GM12878 (cell line): ENCODE data around the gene CHST8. TPM values are rescaled to one million over a fixed set of nuclear protein-coding genes. Genes with fewer than 3 reads are reported as not detected.

Experiments used
- ATAC-seq: fragments of 200-7000 bp; cut with Tn5 transposase; 3 replicates; pipeline ENCODE4 v1.9.1; 2020; ENCODE audit warnings: mild to moderate bottlenecking, moderate library complexity
- BruUV-seq: library from RNA; stranded (reverse); fragments of 400-500 nt; replicated peaks from 2 replicates; lab custom pipeline; 2021; lab: Mats Ljungman, UMichigan
- CTCF ChIA-PET: fragments of 300-600 bp; sonication (Branson Sonifier 250); formaldehyde crosslinking; extraction: SDS; loops from one replicate; lab custom pipeline; 2021; ENCODE audit warnings: inconsistent platforms; lab: Yijun Ruan, JAX
- POLR2A ChIA-PET: fragments of 350-600 bp; formaldehyde crosslinking; extraction: SDS; loops from one replicate; lab custom pipeline; 2021; ENCODE audit warnings: inconsistent platforms; lab: Charles Lee
- RAD21 ChIA-PET: fragments of 300-600 bp; sonication (Branson Sonifier 250); formaldehyde crosslinking; loops from one replicate; lab custom pipeline; 2023; ENCODE audit warnings: antibody characterized with exemption; ENCODE audit not compliant: unreplicated experiment; lab: Charles Lee
- SMC1A ChIA-PET: fragments of 300-600 bp; sonication (Branson Sonifier 250); formaldehyde crosslinking; loops from one replicate; lab custom pipeline; 2023; ENCODE audit not compliant: unreplicated experiment, uncharacterized antibody; lab: Charles Lee
- DNase-seq: peaks from one replicate; pipeline ENCODE4 v3.0.0-alpha.2; 2011; ENCODE audit warnings: low read depth, low spot score
- FAIRE-seq: peaks from 3 replicates; lab custom pipeline; 2011; peaks lifted over from hg19 to GRCh38; lab: Jason Lieb, UNC
- H2AFZ ChIP-seq: 2 replicates; pipeline ENCODE4 v1.6.0; 2011; ENCODE audit warnings: low read depth, low read length, control low read depth; ENCODE audit not compliant: control insufficient read depth
- H3K27ac ChIP-seq: 2 replicates; pipeline ENCODE4 v1.5.1; 2011; ENCODE audit warnings: control low read depth; ENCODE audit not compliant: control insufficient read depth, insufficient read depth
- H3K27me3 ChIP-seq, 2 experiments: replicated peaks in 1 of 2; 2 replicates each; pipeline versions ENCODE4 v1.6.0 to v1.6.1; 2011; ENCODE audit warnings: low read length in 1 of 2; ENCODE audit not compliant: control insufficient read depth in 2 of 2, insufficient read depth in 2 of 2
- H3K36me3 ChIP-seq, 2 experiments: 2 replicates each; pipeline ENCODE4 v1.5.1; 2011; ENCODE audit warnings: low read length in 1 of 2; ENCODE audit not compliant: control insufficient read depth in 2 of 2, insufficient read depth in 2 of 2
- H3K4me1 ChIP-seq: 2 replicates; pipeline ENCODE4 v1.6.1; 2011; ENCODE audit warnings: mild to moderate bottlenecking, low read length, moderate library complexity, mixed read lengths; ENCODE audit not compliant: control insufficient read depth, insufficient read depth
- H3K4me2 ChIP-seq: 2 replicates; pipeline ENCODE4 v1.6.0; 2011; ENCODE audit warnings: control low read depth; ENCODE audit not compliant: control insufficient read depth, insufficient read depth
- H3K4me3 ChIP-seq: fragments of 200-600 bp; sonication (generic); 2 replicates; pipeline ENCODE4 v1.5.1; 2016
- H3K79me2 ChIP-seq: 2 replicates; pipeline ENCODE4 v1.6.0; 2011; ENCODE audit warnings: low read length; ENCODE audit not compliant: control insufficient read depth, insufficient read depth
- H3K9ac ChIP-seq: 2 replicates; pipeline ENCODE4 v1.8.0; 2011; ENCODE audit warnings: low read length, control low read depth, mixed read lengths; ENCODE audit not compliant: control insufficient read depth, insufficient read depth
- H3K9me3 ChIP-seq: replicated peaks from 3 replicates; pipeline ENCODE4 v1.5.1; 2011; ENCODE audit warnings: mild to moderate bottlenecking, low read length; ENCODE audit not compliant: control insufficient read depth, insufficient read depth
- H4K20me1 ChIP-seq: 2 replicates; pipeline ENCODE4 v1.6.0; 2011; ENCODE audit not compliant: control insufficient read depth, insufficient read depth
- HDGF ChIP-seq: fragments of 450-650 bp; IDR thresholded peaks from 2 replicates; pipeline ENCODE4 v1.6.1; 2016; ENCODE audit warnings: antibody characterized with exemption
- MEF2B ChIP-seq: fragments of 450-650 bp; IDR thresholded peaks from 2 replicates; pipeline ENCODE4 v1.6.1; 2018; ENCODE audit warnings: mild to moderate bottlenecking, moderate library complexity; ENCODE audit not compliant: partially characterized antibody, poor library complexity, severe bottlenecking
- MTA2 ChIP-seq: fragments of 450-650 bp; IDR thresholded peaks from 2 replicates; pipeline ENCODE4 v1.6.1; 2016; ENCODE audit warnings: low read depth, mild to moderate bottlenecking, moderate library complexity
- MTA3 ChIP-seq: IDR thresholded peaks from 2 replicates; pipeline ENCODE4 v1.6.1; 2012; ENCODE audit warnings: low read length, inconsistent platforms, borderline replicate concordance
- MXI1 ChIP-seq: fragments of 150-350 bp; IDR thresholded peaks from 2 replicates; pipeline ENCODE4 v1.6.1; 2011; ENCODE audit warnings: low read depth, mild to moderate bottlenecking, inconsistent platforms, low read length, improper control_type of control experiment
- NFXL1 ChIP-seq: fragments of 450-650 bp; IDR thresholded peaks from 2 replicates; pipeline ENCODE4 v1.6.1; 2017; ENCODE audit warnings: antibody characterized with exemption, mild to moderate bottlenecking, borderline replicate concordance
- NRF1 ChIP-seq: conservative IDR thresholded peaks from 2 replicates; pipeline ENCODE4 v1.6.1; 2011; ENCODE audit warnings: mild to moderate bottlenecking, low read depth, low read length, improper control_type of control experiment
- POLR2AphosphoS2 ChIP-seq: IDR thresholded peaks from 2 replicates; pipeline ENCODE4 v1.6.1; 2011; ENCODE audit warnings: low read depth, mild to moderate bottlenecking, low read length, improper control_type of control experiment, moderate library complexity
- RBBP5 ChIP-seq: fragments of 200-600 bp; sonication (generic); conservative IDR thresholded peaks from 2 replicates; pipeline ENCODE4 v1.6.1; 2016
- RCOR1 ChIP-seq: conservative IDR thresholded peaks from 2 replicates; pipeline ENCODE4 v1.6.1; 2012; ENCODE audit warnings: low read depth, low read length, improper control_type of control experiment
- YY1 ChIP-seq: IDR thresholded peaks from 2 replicates; pipeline ENCODE4 v1.6.1; 2011; ENCODE audit warnings: low read depth, mild to moderate bottlenecking, low read length
- WGBS: methylation state at CpG from one replicate; pipeline ENCODE4 v1.1.6; 2016; ENCODE audit warnings: low lambda C conversion rate; ENCODE audit not compliant: insufficient replicate concordance, insufficient coverage; ENCODE audit errors: missing lambda C conversion rate; 5-methylcytosine and 5-hydroxymethylcytosine counted together
- in situ Hi-C: fragments of 300-500 bp; cut with MboI; formaldehyde crosslinking; loops from 9 replicates; pipeline ENCODE4 v1.14.3; 2018; ENCODE audit warnings: mixed read lengths
- intact Hi-C: fragments of 100-400 bp; cut with micrococcal nuclease; formaldehyde crosslinking; loops from one replicate; pipeline ENCODE4 v1.14.2; 2022; ENCODE audit not compliant: unreplicated experiment
- polyA plus RNA-seq, 11 experiments: library from polyadenylated mRNA; depleted of rRNA in 4 of 11; unstranded in 6 of 11; stranded (reverse) in 5 of 11; fragments of >200 nt; fragmentation: Nextera tagmentation in 4 of 11; fragmentation: Illumina TruSeq in 1 of 11; extraction: Ambion mirVana in 4 of 11; extraction: Trizol in 1 of 11; gene quantifications; 1 replicate in 1 of 11; 2 replicates in 10 of 11; pipeline versions ENCODE4 v1.2.1 to v1.2.3, GENCODE V29; 2011 to 2016; ENCODE audit warnings: inconsistent platforms in 2 of 11, missing spikeins in 2 of 11, low read depth in 1 of 11
- total RNA-seq, 4 experiments: library from RNA; depleted of rRNA in 3 of 4; stranded (reverse); fragments of >200 nt in 3 of 4; fragmentation: Illumina TruSeq in 1 of 4; extraction: Trizol in 1 of 4; gene quantifications; 2 replicates each; pipeline versions ENCODE4 v1.2.1 to v1.2.3, GENCODE V29; 2013 to 2021

Gene CHST8
- total and polyA plus RNA-seq, 10 of the 15 experiments (the other 5 are each of a cell fraction or from before 2014, with no cell fraction given) = 0.06 TPM; not detected in 9

DNA sequence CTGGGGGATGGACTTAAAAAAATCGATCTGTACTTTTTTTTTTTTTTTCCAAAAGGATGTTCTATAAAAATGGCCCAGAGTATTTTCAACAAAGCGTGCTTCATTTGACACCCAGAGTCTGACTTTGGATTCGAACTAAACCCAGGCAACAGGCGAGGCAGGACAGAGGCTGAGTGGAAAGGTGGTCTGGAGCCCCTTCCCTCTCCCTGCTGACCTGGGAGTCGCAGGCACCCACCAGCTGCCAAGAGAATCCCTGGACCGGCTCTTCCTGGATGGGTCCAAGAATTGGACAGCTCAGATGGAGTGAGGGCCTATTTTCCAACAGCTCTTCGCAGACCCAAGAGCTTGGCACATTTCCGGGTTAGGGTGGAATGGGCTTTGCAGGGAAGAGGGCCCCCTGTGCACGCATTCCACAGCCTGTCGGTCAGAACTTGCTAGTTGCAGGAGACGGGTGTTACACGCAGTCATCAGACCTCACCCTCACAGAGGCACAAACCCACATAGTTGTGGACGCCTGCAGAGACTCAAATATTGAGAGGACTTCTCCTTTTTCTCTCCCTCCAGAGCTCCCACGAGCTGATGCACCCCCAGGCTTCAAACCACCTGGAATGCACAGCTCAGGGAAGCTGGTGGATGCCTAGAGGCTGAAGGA is 190.1 kb downstream of the CHST8 start:
- no TSS peak for BruUV-seq
- H3K4me2 ChIP-seq = no peak overlapping the region
- no peak overlapping the region for H3K9ac ChIP-seq
- POLR2A ChIA-PET = interaction anchor here (0.6 kb wide), 1 partner anchor 11 kb away, joined by 3 read pairs; no protein-coding TSS in a partner anchor
- RAD21 ChIA-PET = no interaction called here
- no peaks in the 10 kb centered on the region for H3K79me2 ChIP-seq
- H2AFZ ChIP-seq = no peak overlapping the region
- SMC1A ChIA-PET = no interaction called here
- ATAC-seq (no peak), DNase-seq (no peak), FAIRE-seq (no peak)
- CTCF ChIA-PET = no interaction called here
- H3K27me3 ChIP-seq = no peaks in the 10 kb centered on the region
- 13% methylated on average over 14 of the region's 14 CpGs for WGBS
- H3K36me3 ChIP-seq = no peaks in the 10 kb centered on the region
- H4K20me1 ChIP-seq = no peaks in the 10 kb centered on the region
- H3K27ac ChIP-seq = no peak overlapping the region
- H3K4me3 ChIP-seq = no peak overlapping the region
- no peaks in the 10 kb centered on the region for H3K9me3 ChIP-seq
- in situ Hi-C loops (no loop called here), intact Hi-C loops (no loop called here)
- no peak for TF ChIP-seq RBBP5
- TF ChIP-seq MEF2B = no peak
- TF ChIP-seq HDGF = no peak
- TF ChIP-seq RCOR1 = no peak
- TF ChIP-seq MXI1 = no peak
- no peak for TF ChIP-seq POLR2AphosphoS2
- no peak for TF ChIP-seq YY1
- TF ChIP-seq NRF1 = no peak
- TF ChIP-seq MTA3 = no peak
- TF ChIP-seq NFXL1 = no peak
- no peak for TF ChIP-seq MTA2
- H3K4me1 ChIP-seq = no peaks in the 10 kb centered on the region
